WERI-Rb-1 (cell line): ENCODE results near the gene DMD.

Source experiments
- DNase-seq: peaks from one replicate; pipeline ENCODE4 v3.0.0-alpha.2; 2020
- H3K27ac ChIP-seq: fragments of 250-450 bp; sonication (Bioruptor Pico); 2 replicates; pipeline ENCODE4 v1.5.1; 2020; ENCODE audit warnings: mild to moderate bottlenecking, moderate library complexity
- H3K27me3 ChIP-seq: fragments of 250-450 bp; sonication (Bioruptor Pico); 2 replicates; pipeline ENCODE4 v1.5.1; 2021; ENCODE audit warnings: mild to moderate bottlenecking, low read depth, moderate library complexity; ENCODE audit not compliant: insufficient read depth, severe bottlenecking
- H3K36me3 ChIP-seq: fragments of 250-450 bp; sonication (Bioruptor Pico); 2 replicates; pipeline ENCODE4 v1.5.1; 2020; ENCODE audit warnings: mild to moderate bottlenecking, moderate library complexity
- H3K4me3 ChIP-seq: 2 replicates; pipeline ENCODE4 v1.5.1; 2011; ENCODE audit warnings: low read depth, mild to moderate bottlenecking, control low read depth, low read length
- H3K9me3 ChIP-seq: fragments of 250-450 bp; sonication (Bioruptor Pico); 2 replicates; pipeline ENCODE4 v1.5.1; 2021; ENCODE audit warnings: mild to moderate bottlenecking, moderate library complexity; ENCODE audit not compliant: severe bottlenecking
- TF ChIP-seq, protein P1 (sequence below): IDR thresholded peaks from 2 replicates; pipeline ENCODE4 v1.5.1; 2011; ENCODE audit warnings: low read depth, mild to moderate bottlenecking, control low read depth, inconsistent platforms, low read length

DMD gene

DNA sequence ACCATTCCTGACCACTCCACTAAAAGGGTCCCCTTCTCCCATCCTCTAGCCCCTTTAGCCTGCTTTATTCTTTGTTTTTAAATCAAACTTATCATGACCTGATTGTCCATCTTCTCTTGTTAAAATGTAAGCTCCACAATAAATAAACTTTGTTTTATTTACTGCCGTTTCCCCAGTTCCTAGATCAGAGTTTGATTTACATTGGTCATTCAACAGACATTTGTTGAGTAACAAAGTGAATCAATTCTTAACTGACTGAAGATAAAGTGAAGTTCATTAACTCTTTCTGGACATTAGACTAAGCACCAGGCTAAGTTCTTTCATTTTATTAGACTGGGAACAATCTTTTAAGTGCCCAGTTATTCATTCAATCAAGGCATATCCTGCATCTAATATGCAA is 1876.4 kb downstream of the DMD start:
- H3K27ac ChIP-seq, result no peak overlapping the region
- no peaks in the 10 kb centered on the region for H3K9me3 ChIP-seq
- H3K36me3 ChIP-seq, result no peaks in the 10 kb centered on the region
- no peak overlapping the region for H3K4me3 ChIP-seq
- TF ChIP-seq, protein P1, sequence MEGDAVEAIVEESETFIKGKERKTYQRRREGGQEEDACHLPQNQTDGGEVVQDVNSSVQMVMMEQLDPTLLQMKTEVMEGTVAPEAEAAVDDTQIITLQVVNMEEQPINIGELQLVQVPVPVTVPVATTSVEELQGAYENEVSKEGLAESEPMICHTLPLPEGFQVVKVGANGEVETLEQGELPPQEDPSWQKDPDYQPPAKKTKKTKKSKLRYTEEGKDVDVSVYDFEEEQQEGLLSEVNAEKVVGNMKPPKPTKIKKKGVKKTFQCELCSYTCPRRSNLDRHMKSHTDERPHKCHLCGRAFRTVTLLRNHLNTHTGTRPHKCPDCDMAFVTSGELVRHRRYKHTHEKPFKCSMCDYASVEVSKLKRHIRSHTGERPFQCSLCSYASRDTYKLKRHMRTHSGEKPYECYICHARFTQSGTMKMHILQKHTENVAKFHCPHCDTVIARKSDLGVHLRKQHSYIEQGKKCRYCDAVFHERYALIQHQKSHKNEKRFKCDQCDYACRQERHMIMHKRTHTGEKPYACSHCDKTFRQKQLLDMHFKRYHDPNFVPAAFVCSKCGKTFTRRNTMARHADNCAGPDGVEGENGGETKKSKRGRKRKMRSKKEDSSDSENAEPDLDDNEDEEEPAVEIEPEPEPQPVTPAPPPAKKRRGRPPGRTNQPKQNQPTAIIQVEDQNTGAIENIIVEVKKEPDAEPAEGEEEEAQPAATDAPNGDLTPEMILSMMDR, result no peak
- no peaks in the 10 kb centered on the region for H3K27me3 ChIP-seq
- DNase-seq, result no peak

DNA sequence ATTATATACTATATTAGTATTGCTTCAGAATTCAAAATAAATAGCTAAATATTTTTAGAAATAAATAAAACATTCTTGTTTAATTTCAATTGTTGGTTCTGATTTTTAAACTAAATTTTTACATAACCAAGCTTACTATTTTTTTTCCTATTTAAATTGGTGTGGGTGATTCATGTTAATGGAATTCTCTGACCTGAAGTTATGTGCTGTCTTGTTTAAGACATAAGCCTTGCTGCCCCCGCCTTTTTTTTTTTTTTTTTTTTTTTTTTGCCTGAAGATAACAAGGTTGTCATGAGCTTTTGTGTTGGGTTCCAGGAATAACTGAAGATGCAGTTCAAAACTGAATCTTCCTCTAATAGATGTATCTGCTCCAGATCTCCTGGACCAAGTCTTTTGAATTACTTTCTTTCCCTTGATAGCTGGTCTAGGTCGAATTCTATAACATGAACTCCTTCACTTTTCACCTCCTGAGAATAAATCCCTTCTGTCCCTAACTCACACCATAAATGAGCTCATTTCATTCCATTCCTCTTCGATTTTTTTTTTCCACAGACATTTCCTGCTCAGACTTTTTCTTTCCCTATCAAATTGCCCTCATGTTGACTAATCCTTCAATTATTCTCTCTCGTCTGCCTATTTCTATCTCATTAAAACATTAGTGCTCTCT is 1878.1 kb downstream of the DMD start:
- no peak overlapping the region for H3K4me3 ChIP-seq
- H3K27ac ChIP-seq, result no peak overlapping the region
- no peak for DNase-seq
- H3K9me3 ChIP-seq, result no peaks in the 10 kb centered on the region
- TF ChIP-seq, protein P1, result no peak
- no peaks in the 10 kb centered on the region for H3K27me3 ChIP-seq
- no peaks in the 10 kb centered on the region for H3K36me3 ChIP-seq

DNA sequence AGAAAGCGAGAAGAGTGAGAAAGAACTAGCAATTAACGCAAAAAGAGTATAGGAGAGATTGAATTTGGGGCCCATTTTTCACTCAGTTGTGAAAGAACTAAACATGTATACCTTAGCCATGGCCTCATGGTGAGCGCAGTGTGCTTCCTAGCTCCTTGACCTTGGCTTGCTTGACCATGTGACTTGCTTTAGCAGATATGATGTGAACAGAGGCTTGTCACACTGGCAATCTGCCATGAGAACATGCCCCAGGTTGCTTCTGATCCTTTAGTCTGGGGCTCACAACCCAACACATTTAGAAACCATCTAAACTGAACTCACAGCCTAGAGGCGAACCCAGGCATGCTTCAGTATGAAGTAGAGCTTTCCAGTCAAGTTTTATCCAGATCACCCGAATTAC is 1879.4 kb downstream of the DMD start:
- H3K27me3 ChIP-seq, result no peaks in the 10 kb centered on the region

DNA sequence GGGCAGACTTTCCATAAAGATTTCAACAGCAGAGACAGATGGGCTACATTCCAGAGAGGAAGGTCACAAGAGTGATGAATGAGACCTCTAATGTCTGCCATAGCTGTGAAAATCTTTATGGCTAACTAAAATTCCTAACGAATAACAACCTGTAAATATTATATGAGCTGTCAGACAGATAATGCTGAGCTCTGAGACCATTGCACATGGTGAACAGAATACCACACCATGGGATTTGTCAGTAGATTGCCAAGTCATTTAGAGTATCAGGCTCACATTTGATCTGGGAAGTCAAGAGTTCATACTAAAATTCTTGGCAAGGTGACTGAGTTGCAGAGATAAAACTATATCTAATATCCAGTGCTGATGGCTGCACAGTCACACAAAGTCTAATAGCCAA is 1880.3 kb downstream of the DMD start:
- DNase-seq, result no peak
- TF ChIP-seq, protein P1, result no peak

More for the DNA sequence above, 1879.4 kb downstream of the DMD start:
- no peak for DNase-seq
- TF ChIP-seq, protein P1, result no peak
- Histone ChIP-seq H3K4me3 (no peak overlapping the region), H3K27ac (no peak overlapping the region), H3K36me3 (no peaks in the 10 kb centered on the region), H3K9me3 (no peaks in the 10 kb centered on the region)

DNA sequence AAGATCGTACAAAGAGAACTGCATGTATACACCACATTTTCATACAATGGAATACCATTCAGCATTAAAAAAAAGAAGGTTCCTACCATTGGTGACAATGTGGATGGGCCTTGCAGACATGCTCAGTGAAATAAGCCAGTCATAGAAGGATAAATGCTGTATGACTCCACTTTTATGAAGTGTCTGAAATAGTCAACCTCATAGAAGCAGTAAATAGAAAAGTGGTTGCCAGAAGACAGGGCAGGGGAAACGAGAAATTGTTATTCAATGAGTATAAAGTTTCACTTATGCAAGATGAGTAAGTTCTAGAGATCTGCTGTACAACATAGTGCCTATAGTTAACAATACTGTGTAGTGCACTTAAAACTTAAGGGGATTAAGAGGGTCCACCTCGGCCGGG is 1882.1 kb downstream of the DMD start:
- no peak overlapping the region for H3K4me3 ChIP-seq
- no peaks in the 10 kb centered on the region for H3K27me3 ChIP-seq
- H3K36me3 ChIP-seq, result no peaks in the 10 kb centered on the region
- H3K27ac ChIP-seq, result no peak overlapping the region
- no peak for DNase-seq
- H3K9me3 ChIP-seq, result no peaks in the 10 kb centered on the region
- TF ChIP-seq, protein P1, result no peak

More for the DNA sequence above, 1880.3 kb downstream of the DMD start:
- no peak overlapping the region for H3K27ac ChIP-seq
- no peaks in the 10 kb centered on the region for H3K27me3 ChIP-seq
- H3K9me3 ChIP-seq, result no peaks in the 10 kb centered on the region
- no peaks in the 10 kb centered on the region for H3K36me3 ChIP-seq
- no peak overlapping the region for H3K4me3 ChIP-seq

DNA sequence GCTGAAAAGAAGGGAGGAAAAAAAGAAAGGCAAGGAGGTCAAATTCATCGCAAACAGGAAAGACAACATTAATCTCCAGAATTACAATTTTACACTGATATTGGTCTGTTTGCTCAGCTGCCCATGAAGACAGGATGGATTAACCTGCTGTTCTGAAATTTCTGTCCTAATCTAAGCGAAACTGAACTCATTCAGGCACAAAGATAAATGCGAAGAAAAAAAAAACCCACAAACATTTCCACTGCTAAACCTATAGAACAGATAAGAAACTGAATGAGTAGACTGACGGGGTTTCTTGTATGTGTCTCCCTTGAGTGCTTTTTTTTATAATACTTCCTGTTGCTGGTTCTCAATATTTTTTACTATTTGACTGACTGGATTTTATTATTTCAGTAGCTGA is 1887.7 kb downstream of the DMD start:
- no peaks in the 10 kb centered on the region for H3K36me3 ChIP-seq
- no peaks in the 10 kb centered on the region for H3K27me3 ChIP-seq
- no peak for DNase-seq
- TF ChIP-seq, protein P1, result no peak
- no peak overlapping the region for H3K27ac ChIP-seq
- no peak overlapping the region for H3K4me3 ChIP-seq
- H3K9me3 ChIP-seq, result no peaks in the 10 kb centered on the region
